Liver (tissue), 9 donors: Measurements from ENCODE around the gene VEZF1. TPM values are rescaled to one million over a fixed set of nuclear protein-coding genes. Genes with fewer than 3 reads are reported as not detected.
A peak's percentile ranks its signal among the peaks of the same experiment; 100 is the strongest.

Experiments used
- DNase-seq: peaks from one replicate; pipeline ENCODE4 v3.0.0-alpha.2; 2017; ENCODE audit warnings: low spot score
- H3K27ac ChIP-seq, 2 donors: one replicate each; pipeline ENCODE4 v1.7.0; 2013; ENCODE audit warnings: inconsistent platforms in 2 of 2, low read length in 2 of 2, control low read depth in 1 of 2, low read depth in 1 of 2, mild to moderate bottlenecking in 1 of 2
- H3K27me3 ChIP-seq, 4 donors: one replicate each; pipeline versions ENCODE4 v1.6.1 to v1.7.0; 2013; ENCODE audit warnings: low read length in 3 of 4, inconsistent platforms in 1 of 4, mild to moderate bottlenecking in 1 of 4, moderate library complexity in 1 of 4; ENCODE audit not compliant: control insufficient read depth in 4 of 4, insufficient read depth in 4 of 4
- H3K36me3 ChIP-seq, 4 donors: one replicate each; pipeline versions ENCODE4 v1.6.1 to v1.7.0; 2013; ENCODE audit warnings: low read length in 3 of 4, mild to moderate bottlenecking in 3 of 4, low read depth in 1 of 4, moderate library complexity in 1 of 4; ENCODE audit not compliant: control insufficient read depth in 4 of 4, insufficient read depth in 3 of 4
- H3K4me1 ChIP-seq, 4 donors: one replicate each; pipeline versions ENCODE4 v1.6.1 to v1.7.0; 2013; ENCODE audit warnings: low read length in 3 of 4, mild to moderate bottlenecking in 3 of 4, moderate library complexity in 1 of 4; ENCODE audit not compliant: control insufficient read depth in 4 of 4, insufficient read depth in 4 of 4
- H3K4me3 ChIP-seq, 3 donors: one replicate each; pipeline versions ENCODE4 v1.6.1 to v1.7.0; 2013; ENCODE audit warnings: low read length in 3 of 3, control low read depth in 1 of 3, low read depth in 1 of 3, mild to moderate bottlenecking in 1 of 3
- H3K9ac ChIP-seq, 2 donors: one replicate each; pipeline ENCODE4 v1.7.0; 2013; ENCODE audit warnings: low read length in 2 of 2, mild to moderate bottlenecking in 2 of 2, moderate library complexity in 2 of 2, control low read depth in 1 of 2, low read depth in 1 of 2
- H3K9me3 ChIP-seq, 4 donors: one replicate each; pipeline versions ENCODE4 v1.6.1 to v1.7.0; 2013; ENCODE audit warnings: low read length in 3 of 4; ENCODE audit not compliant: control insufficient read depth in 4 of 4
- EGR1 ChIP-seq, 2 donors: IDR thresholded peaks; 2 replicates each; pipeline ENCODE4 v1.6.1; 2016 to 2018; ENCODE audit warnings: antibody characterized with exemption in 2 of 2, low read depth in 2 of 2
- HNF4G ChIP-seq: IDR thresholded peaks from 2 replicates; pipeline ENCODE4 v1.6.1; 2016; ENCODE audit warnings: antibody characterized with exemption
- NR2F2 ChIP-seq: IDR thresholded peaks from 2 replicates; pipeline ENCODE4 v1.6.1; 2016; ENCODE audit warnings: antibody characterized with exemption
- RAD21 ChIP-seq, 2 donors: IDR thresholded peaks; 2 replicates each; pipeline ENCODE4 v1.6.1; 2016; ENCODE audit warnings: antibody characterized with exemption in 2 of 2, mild to moderate bottlenecking in 2 of 2
- REST ChIP-seq: IDR thresholded peaks from 2 replicates; pipeline ENCODE4 v1.6.1; 2016; ENCODE audit warnings: antibody characterized with exemption, mild to moderate bottlenecking
- RXRA ChIP-seq, 2 donors: IDR thresholded peaks; 2 replicates each; pipeline ENCODE4 v1.6.1; 2017 to 2018; ENCODE audit warnings: antibody characterized with exemption in 2 of 2, mild to moderate bottlenecking in 1 of 2
- YY1 ChIP-seq: IDR thresholded peaks from 2 replicates; pipeline ENCODE4 v1.6.1; 2016; ENCODE audit warnings: antibody characterized with exemption, mild to moderate bottlenecking
- WGBS: extraction: QIAGEN DNeasy Blood & Tissue Kit; methylation state at CpG from one replicate; pipeline ENCODE4 v1.1.7; 2013; 5-methylcytosine and 5-hydroxymethylcytosine counted together
- polyA plus RNA-seq, 2 donors: library from polyadenylated mRNA; stranded (reverse) in 1 of 2; unstranded in 1 of 2; fragments of 200-250 nt in 1 of 2; fragments of >200 nt in 1 of 2; fragmentation: Nextera tagmentation in 1 of 2; extraction: Ambion mirVana in 1 of 2; gene quantifications; one replicate each; pipeline versions ENCODE4 v1.2.1 to v1.2.3, GENCODE V29; 2013 to 2015
- total RNA-seq, 2 donors: library from RNA; depleted of rRNA; stranded (reverse); fragments of >200 nt; gene quantifications; one replicate each; pipeline ENCODE4 v1.2.3, GENCODE V29; 2014
- TF ChIP-seq, protein P1 (sequence below): fragments of 150-350 bp; IDR thresholded peaks from 2 replicates; pipeline ENCODE4 v1.5.1; 2017; ENCODE audit warnings: improper control_type of control experiment, low read depth, low read length; ENCODE audit not compliant: missing input control
- TF ChIP-seq, protein P2 (sequence below): IDR thresholded peaks from 2 replicates; pipeline ENCODE4 v1.6.1; 2016; ENCODE audit warnings: antibody characterized with exemption
- donor health status: healthy.
- donor health status: healthy.
- donor health status: healthy.
- donor health status: healthy.
- donor health status: healthy.

Gene VEZF1, protein sequence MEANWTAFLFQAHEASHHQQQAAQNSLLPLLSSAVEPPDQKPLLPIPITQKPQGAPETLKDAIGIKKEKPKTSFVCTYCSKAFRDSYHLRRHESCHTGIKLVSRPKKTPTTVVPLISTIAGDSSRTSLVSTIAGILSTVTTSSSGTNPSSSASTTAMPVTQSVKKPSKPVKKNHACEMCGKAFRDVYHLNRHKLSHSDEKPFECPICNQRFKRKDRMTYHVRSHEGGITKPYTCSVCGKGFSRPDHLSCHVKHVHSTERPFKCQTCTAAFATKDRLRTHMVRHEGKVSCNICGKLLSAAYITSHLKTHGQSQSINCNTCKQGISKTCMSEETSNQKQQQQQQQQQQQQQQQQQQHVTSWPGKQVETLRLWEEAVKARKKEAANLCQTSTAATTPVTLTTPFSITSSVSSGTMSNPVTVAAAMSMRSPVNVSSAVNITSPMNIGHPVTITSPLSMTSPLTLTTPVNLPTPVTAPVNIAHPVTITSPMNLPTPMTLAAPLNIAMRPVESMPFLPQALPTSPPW
- total RNA-seq (10 to 100 TPM; 14.6 to 26.2 TPM), polyA plus RNA-seq (1 to 10 TPM; 7.9 to 8.2 TPM)

- no peaks in the 10 kb centered on the region for H3K27me3 ChIP-seq
- TF ChIP-seq YY1 (peak; percentile 21), EGR1 (IDR thresholded peaks at IDR 0.05; ENCODE audit: low read depth in 2 of 2) (no peak)
- under 1% methylated on average over 74 of the region's 74 CpGs for WGBS
- H3K27ac ChIP-seq, result peak within 1 kb of the TSS; percentile 82 to 93
- no peaks in the 10 kb centered on the region for H3K9me3 ChIP-seq
- H3K36me3 ChIP-seq, result no peaks in the 10 kb centered on the region
- peak within 1 kb of the TSS; percentile 89 to 98 (median 94) for H3K4me3 ChIP-seq
- H3K9ac ChIP-seq, result peak within 1 kb of the TSS; percentile 57 to 66
- peaks cover 2 to 38% (median 28%) of the 10 kb centered on the region in 4 donors for H3K4me1 ChIP-seq
- DNase-seq, result peak; percentile 81
Measured at GRCh38 chr17:57987581-57988300, at the start of gene VEZF1. TSS of gene VEZF1 (minus strand) at chr17:57988254. CDS start at chr17:57988111, 143 bp downstream.

DNA sequence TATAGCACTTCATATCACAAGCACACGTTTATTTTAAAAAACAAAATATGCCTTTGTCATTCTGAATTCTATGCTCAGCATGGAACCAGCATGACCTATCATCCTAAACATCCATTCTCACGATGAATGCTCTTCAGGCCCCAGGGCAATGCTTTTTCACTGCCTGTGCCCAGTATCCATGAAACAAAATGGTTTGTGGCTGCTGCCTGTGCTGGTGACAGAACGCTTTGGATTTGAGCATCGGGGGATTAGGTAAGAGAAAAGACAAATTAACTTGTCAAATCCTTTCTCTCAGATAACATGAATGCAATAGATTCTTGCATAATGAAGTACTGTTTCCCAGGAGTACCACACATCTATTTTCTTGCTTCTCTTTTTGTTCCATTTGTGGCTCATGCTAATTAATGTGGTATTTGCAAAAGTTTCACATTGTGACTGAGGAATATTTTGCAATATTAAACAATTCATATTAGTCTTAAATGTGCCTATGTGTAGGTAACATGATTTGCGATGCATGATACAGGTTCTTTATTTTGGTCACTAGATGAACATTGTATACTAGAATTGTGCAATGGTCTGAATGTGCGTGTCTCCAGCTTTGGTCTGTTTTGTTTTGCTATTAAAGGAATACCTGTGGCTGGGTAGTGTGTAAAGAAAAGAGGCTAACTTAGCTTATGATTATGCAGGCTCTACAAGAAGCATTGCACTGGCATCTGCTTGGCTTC lies 44.8 kb upstream of the VEZF1 start:
- Histone ChIP-seq H3K27ac (no peak overlapping the region), H3K4me3 (no peak overlapping the region), H3K9me3 (no peaks in the 10 kb centered on the region), H3K27me3 (no peaks in the 10 kb centered on the region), H3K4me1 (no peaks in the 10 kb centered on the region), H3K36me3 (no peaks in the 10 kb centered on the region), H3K9ac (no peak overlapping the region)
- no peak for TF ChIP-seq EGR1 (IDR thresholded peaks at IDR 0.05; ENCODE audit: low read depth in 2 of 2)
- TF ChIP-seq, protein P1, sequence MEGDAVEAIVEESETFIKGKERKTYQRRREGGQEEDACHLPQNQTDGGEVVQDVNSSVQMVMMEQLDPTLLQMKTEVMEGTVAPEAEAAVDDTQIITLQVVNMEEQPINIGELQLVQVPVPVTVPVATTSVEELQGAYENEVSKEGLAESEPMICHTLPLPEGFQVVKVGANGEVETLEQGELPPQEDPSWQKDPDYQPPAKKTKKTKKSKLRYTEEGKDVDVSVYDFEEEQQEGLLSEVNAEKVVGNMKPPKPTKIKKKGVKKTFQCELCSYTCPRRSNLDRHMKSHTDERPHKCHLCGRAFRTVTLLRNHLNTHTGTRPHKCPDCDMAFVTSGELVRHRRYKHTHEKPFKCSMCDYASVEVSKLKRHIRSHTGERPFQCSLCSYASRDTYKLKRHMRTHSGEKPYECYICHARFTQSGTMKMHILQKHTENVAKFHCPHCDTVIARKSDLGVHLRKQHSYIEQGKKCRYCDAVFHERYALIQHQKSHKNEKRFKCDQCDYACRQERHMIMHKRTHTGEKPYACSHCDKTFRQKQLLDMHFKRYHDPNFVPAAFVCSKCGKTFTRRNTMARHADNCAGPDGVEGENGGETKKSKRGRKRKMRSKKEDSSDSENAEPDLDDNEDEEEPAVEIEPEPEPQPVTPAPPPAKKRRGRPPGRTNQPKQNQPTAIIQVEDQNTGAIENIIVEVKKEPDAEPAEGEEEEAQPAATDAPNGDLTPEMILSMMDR, result no peak
- no peak for TF ChIP-seq YY1
- TF ChIP-seq RAD21 (IDR thresholded peaks at IDR 0.05), result no peak
- no peak for TF ChIP-seq RXRA (IDR thresholded peaks at IDR 0.05)
- no peak for TF ChIP-seq REST
- no peak for TF ChIP-seq NR2F2
- no peak for TF ChIP-seq HNF4G
- TF ChIP-seq, protein P2, sequence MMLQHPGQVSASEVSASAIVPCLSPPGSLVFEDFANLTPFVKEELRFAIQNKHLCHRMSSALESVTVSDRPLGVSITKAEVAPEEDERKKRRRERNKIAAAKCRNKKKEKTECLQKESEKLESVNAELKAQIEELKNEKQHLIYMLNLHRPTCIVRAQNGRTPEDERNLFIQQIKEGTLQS, result no peak
- 60% methylated on average over 6 of the region's 6 CpGs for WGBS
- DNase-seq, result no peak
